H1 (cell line): ENCODE measurements around the gene POU2F1. TPM values are rescaled to one million over a fixed set of nuclear protein-coding genes. Genes with fewer than 3 reads are reported as not detected.

Experiments
- BRCA1 ChIP-seq: IDR thresholded peaks from 2 replicates; pipeline ENCODE4 v1.6.1; 2012; ENCODE audit warnings: low read depth, low read length, improper control_type of control experiment
- CHD2 ChIP-seq: IDR thresholded peaks from 2 replicates; pipeline ENCODE4 v1.6.1; 2012; ENCODE audit warnings: low read length, improper control_type of control experiment
- CHD7 ChIP-seq: fragments of 300-600 bp; sonication (generic); IDR thresholded peaks from 2 replicates; pipeline ENCODE4 v1.7.1; 2012; ENCODE audit warnings: low read length, moderate library complexity, mild to moderate bottlenecking, inconsistent platforms; ENCODE audit not compliant: insufficient replicate concordance
- EGR1 ChIP-seq: IDR thresholded peaks from 2 replicates; pipeline ENCODE4 v1.6.1; 2011; ENCODE audit warnings: low read depth, low read length, borderline replicate concordance
- HDAC6 ChIP-seq: IDR thresholded peaks from one replicate; pipeline ENCODE4 v1.7.1; 2012; ENCODE audit warnings: low read depth, mild to moderate bottlenecking, inconsistent platforms, low read length, moderate library complexity
- TAF1 ChIP-seq: IDR thresholded peaks from 2 replicates; pipeline ENCODE4 v1.6.1; 2011; ENCODE audit warnings: mild to moderate bottlenecking, low read depth, low read length
- YY1 ChIP-seq: IDR thresholded peaks from 2 replicates; pipeline ENCODE4 v1.6.1; 2011; ENCODE audit warnings: low read depth, mild to moderate bottlenecking, low read length
- polyA plus RNA-seq, 7 experiments: library from polyadenylated mRNA; depleted of rRNA in 3 of 7; stranded (reverse) in 5 of 7; unstranded in 2 of 7; fragments of >200 nt in 5 of 7; fragments of 200-250 nt in 2 of 7; gene quantifications; 1 replicate in 5 of 7; 2 replicates in 1 of 7; 4 replicates in 1 of 7; pipeline versions ENCODE4 v1.2.1 to v1.2.3, GENCODE V29; 2011 to 2013; ENCODE audit warnings: missing spikeins in 2 of 7, mixed read lengths in 2 of 7
- total RNA-seq: library from RNA; stranded (reverse); fragmentation: NEBNext Ultra II Directional; extraction: Animal tissue kit (Norgen Biotek cat#: 25700); gene quantifications from 2 replicates; pipeline ENCODE4 v1.2.1, GENCODE V29; 2021
- TF ChIP-seq, protein P1 (sequence below): IDR thresholded peaks from 2 replicates; pipeline ENCODE4 v1.6.1; 2012; ENCODE audit warnings: inconsistent platforms

Gene POU2F1
- total and polyA plus RNA-seq, 2 of the 8 experiments (the other 6 are each of a cell fraction or from before 2014, with no cell fraction given): 37.0 to 57.2 TPM

DNA sequence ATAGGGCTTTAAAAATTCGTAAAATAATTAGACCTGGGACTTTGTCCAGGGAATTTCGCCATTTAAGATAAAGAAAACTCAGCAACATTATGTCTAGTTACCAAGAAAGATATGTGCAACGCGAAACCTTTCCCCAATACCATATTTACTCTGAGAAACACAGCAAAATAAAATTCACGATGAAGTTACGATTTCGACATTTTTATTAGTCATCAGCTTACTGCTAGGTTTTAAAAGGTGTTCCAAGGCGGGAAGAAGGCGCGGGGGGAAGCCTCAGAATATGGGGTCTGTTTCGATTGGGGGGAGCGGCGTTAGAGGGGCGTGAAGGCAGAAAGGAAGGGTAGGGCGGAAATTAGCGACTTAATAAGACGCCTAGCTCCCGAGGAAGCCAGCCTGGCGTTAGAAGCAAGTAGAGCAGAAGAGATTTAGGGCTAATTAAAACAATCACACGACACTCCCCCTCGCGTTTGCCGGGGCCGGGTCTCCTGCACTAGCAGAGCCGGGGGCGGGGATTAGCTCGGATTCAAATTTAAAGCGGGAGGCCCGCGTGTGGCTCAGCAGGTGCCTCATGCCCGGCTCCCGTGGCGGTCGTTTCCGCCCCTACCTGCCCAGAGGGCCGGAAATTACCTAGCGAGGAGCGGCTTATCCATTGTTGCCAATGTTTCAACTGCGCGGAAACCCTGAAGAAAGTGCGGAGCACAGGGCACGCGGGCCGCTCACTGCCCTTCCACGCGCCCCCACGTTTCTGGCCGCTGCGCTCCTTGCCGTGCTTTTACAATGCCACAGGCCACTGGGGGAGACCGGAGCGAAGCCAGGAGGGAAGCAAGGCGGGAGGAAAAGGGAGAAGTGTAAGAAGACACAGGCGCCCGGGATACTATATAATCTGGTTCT is 795 bp upstream of the POU2F1 start (continued):
- TF ChIP-seq CHD7 (no peak), BRCA1 (no peak), TAF1 (peak; percentile 65), EGR1 (no peak; the same call in 1 of the 2 replicates), HDAC6 (no peak), CHD2 (no peak), YY1 (0 out of 2 replicates have a peak, but pooled peaks have one; percentile 19)
- TF ChIP-seq, protein P1, sequence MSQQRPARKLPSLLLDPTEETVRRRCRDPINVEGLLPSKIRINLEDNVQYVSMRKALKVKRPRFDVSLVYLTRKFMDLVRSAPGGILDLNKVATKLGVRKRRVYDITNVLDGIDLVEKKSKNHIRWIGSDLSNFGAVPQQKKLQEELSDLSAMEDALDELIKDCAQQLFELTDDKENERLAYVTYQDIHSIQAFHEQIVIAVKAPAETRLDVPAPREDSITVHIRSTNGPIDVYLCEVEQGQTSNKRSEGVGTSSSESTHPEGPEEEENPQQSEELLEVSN: peak; percentile 92
